Hepatocyte (in vitro differentiated cells): ENCODE measurements around the gene CREB1. TPM values are rescaled to one million over a fixed set of nuclear protein-coding genes. Genes with fewer than 3 reads are reported as not detected.

ENCODE experiments used
- DNase-seq: peaks from one replicate; pipeline ENCODE4 v3.0.0-alpha.2; 2016; ENCODE audit warnings: low spot score
- H2AFZ ChIP-seq: fragments of 200-600 bp; sonication (generic); 2 replicates; pipeline ENCODE4 v1.6.0; 2016; ENCODE audit warnings: antibody characterized with exemption, mild to moderate bottlenecking
- H3K27ac ChIP-seq: fragments of 200-600 bp; sonication (generic); 2 replicates; pipeline ENCODE4 v1.5.1; 2016; ENCODE audit warnings: mild to moderate bottlenecking
- H3K27me3 ChIP-seq: fragments of 200-600 bp; sonication (generic); 2 replicates; pipeline ENCODE4 v1.6.1; 2016
- H3K36me3 ChIP-seq: fragments of 200-600 bp; sonication (generic); replicated peaks from 2 replicates; pipeline ENCODE4 v1.5.1; 2016; ENCODE audit warnings: low read depth; ENCODE audit not compliant: insufficient read depth
- H3K4me1 ChIP-seq: fragments of 200-600 bp; sonication (generic); 2 replicates; pipeline ENCODE4 v1.5.1; 2016; ENCODE audit warnings: mild to moderate bottlenecking, moderate library complexity; ENCODE audit not compliant: insufficient read depth
- H3K4me2 ChIP-seq: fragments of 200-600 bp; sonication (generic); 2 replicates; pipeline ENCODE4 v1.6.0; 2016
- H3K4me3 ChIP-seq: fragments of 200-600 bp; sonication (generic); 2 replicates; pipeline ENCODE4 v1.5.1; 2016; ENCODE audit warnings: mild to moderate bottlenecking
- H3K79me2 ChIP-seq: fragments of 200-600 bp; sonication (generic); 2 replicates; pipeline ENCODE4 v1.6.0; 2017; ENCODE audit warnings: mild to moderate bottlenecking
- H3K9me2 ChIP-seq: fragments of 200-600 bp; sonication (generic); replicated peaks from 2 replicates; pipeline ENCODE4 v1.6.0; 2017; ENCODE audit warnings: mild to moderate bottlenecking; ENCODE audit not compliant: insufficient read depth
- H3K9me3 ChIP-seq: fragments of 200-600 bp; sonication (generic); 2 replicates; pipeline ENCODE4 v1.5.1; 2016; ENCODE audit warnings: low read depth, mild to moderate bottlenecking
- H4K20me1 ChIP-seq: fragments of 200-600 bp; sonication (generic); 2 replicates; pipeline ENCODE4 v1.6.0; 2016; ENCODE audit warnings: mild to moderate bottlenecking; ENCODE audit not compliant: insufficient read depth, poor library complexity, severe bottlenecking
- EZH2 ChIP-seq: fragments of 200-600 bp; sonication (generic); IDR thresholded peaks from 2 replicates; pipeline ENCODE4 v1.6.1; 2016; ENCODE audit warnings: antibody characterized with exemption, mild to moderate bottlenecking, borderline replicate concordance
- EZH2phosphoT487 ChIP-seq: fragments of 200-600 bp; sonication (generic); IDR thresholded peaks from one replicate; pipeline ENCODE4 v1.6.1; 2018; ENCODE audit warnings: antibody characterized with exemption, mild to moderate bottlenecking, low read depth, moderate library complexity; ENCODE audit not compliant: unreplicated experiment, severe bottlenecking
- WGBS: methylation state at CpG from one replicate; pipeline ENCODE4 v1.1.6; 2016; ENCODE audit warnings: low lambda C conversion rate; ENCODE audit errors: missing lambda C conversion rate; 5-methylcytosine and 5-hydroxymethylcytosine counted together
- polyA plus RNA-seq: library from polyadenylated mRNA; unstranded; fragments of >200 nt; fragmentation: Nextera tagmentation; extraction: Ambion mirVana; gene quantifications from 2 replicates; pipeline ENCODE4 v1.2.1, GENCODE V29; 2016
- total RNA-seq: library from RNA; depleted of rRNA; stranded (reverse); fragments of >200 nt; gene quantifications from 2 replicates; pipeline ENCODE4 v1.2.3, GENCODE V29; 2014
- TF ChIP-seq, protein P1 (sequence below): fragments of 200-600 bp; sonication (generic); IDR thresholded peaks from 2 replicates; pipeline ENCODE4 v1.5.1; 2016; ENCODE audit warnings: antibody characterized with exemption, mild to moderate bottlenecking; ENCODE audit not compliant: poor library complexity

The CREB1 gene
- total and polyA plus RNA-seq, 2 experiments from 2014 or later: 22.6 to 40.8 TPM

DNA sequence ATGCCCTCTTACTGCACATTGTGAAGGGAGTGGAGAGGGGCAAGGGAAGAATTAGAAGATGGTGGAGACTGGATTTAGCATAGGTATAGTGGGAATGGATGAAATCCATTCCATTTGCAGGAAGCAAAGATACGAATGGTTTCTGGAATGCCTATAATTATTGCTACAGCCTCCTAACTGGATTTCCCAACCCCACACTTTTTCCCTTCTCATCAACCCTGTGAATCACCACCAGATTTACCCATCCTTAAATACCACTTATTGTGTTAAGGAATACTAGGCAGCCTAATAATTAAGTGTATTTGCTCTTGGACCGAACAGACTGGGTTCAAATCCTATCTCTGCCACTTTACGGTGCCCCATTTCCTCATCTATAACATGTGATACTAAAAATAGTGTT lies 39.3 kb upstream of the CREB1 start:
- H2AFZ ChIP-seq: no peak overlapping the region
- no peak overlapping the region for H3K4me2 ChIP-seq
- H3K36me3 ChIP-seq: no peaks in the 10 kb centered on the region
- no peaks in the 10 kb centered on the region for H3K79me2 ChIP-seq
- TF ChIP-seq, protein P1, sequence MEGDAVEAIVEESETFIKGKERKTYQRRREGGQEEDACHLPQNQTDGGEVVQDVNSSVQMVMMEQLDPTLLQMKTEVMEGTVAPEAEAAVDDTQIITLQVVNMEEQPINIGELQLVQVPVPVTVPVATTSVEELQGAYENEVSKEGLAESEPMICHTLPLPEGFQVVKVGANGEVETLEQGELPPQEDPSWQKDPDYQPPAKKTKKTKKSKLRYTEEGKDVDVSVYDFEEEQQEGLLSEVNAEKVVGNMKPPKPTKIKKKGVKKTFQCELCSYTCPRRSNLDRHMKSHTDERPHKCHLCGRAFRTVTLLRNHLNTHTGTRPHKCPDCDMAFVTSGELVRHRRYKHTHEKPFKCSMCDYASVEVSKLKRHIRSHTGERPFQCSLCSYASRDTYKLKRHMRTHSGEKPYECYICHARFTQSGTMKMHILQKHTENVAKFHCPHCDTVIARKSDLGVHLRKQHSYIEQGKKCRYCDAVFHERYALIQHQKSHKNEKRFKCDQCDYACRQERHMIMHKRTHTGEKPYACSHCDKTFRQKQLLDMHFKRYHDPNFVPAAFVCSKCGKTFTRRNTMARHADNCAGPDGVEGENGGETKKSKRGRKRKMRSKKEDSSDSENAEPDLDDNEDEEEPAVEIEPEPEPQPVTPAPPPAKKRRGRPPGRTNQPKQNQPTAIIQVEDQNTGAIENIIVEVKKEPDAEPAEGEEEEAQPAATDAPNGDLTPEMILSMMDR: no peak
- TF ChIP-seq EZH2: no peak
- no peak for TF ChIP-seq EZH2phosphoT487
- no peaks in the 10 kb centered on the region for H3K9me3 ChIP-seq
- no peak for DNase-seq
- H3K27ac ChIP-seq: no peak overlapping the region
- H3K27me3 ChIP-seq: no peaks in the 10 kb centered on the region
- WGBS: 94% methylated on average over 3 of the region's 3 CpGs
- no peaks in the 10 kb centered on the region for H3K9me2 ChIP-seq
- H3K4me1 ChIP-seq: no peaks in the 10 kb centered on the region
- no peaks in the 10 kb centered on the region for H4K20me1 ChIP-seq
- H3K4me3 ChIP-seq: no peak overlapping the region

DNA sequence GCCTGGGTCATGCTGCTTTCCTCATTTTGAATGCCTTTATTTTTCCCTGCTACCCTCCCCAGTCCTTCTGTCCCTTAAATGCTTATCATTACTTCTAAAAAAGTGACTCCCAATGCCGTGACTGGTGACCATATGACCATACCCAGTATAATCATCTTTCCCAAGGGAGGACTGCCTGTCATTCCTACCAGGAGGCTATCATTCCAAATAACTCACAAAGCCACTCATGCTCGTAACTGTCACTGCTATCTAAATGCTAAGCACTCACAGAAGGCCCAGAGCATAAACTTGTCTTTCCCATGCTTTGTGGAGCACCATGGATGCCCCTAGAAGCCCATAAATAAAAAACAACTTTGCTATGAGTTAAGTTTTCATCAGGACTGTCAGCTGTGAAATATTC lies 38.7 kb upstream of the CREB1 start:
- no peaks in the 10 kb centered on the region for H3K36me3 ChIP-seq
- no peak overlapping the region for H3K27ac ChIP-seq
- H4K20me1 ChIP-seq: no peaks in the 10 kb centered on the region
- no peaks in the 10 kb centered on the region for H3K4me1 ChIP-seq
- H2AFZ ChIP-seq: no peak overlapping the region
- WGBS: 42% methylated on average over 2 of the region's 2 CpGs
- no peak overlapping the region for H3K4me2 ChIP-seq
- no peaks in the 10 kb centered on the region for H3K9me2 ChIP-seq
- TF ChIP-seq EZH2 (no peak), EZH2phosphoT487 (no peak)
- TF ChIP-seq, protein P1: no peak
- H3K4me3 ChIP-seq: no peak overlapping the region
- no peaks in the 10 kb centered on the region for H3K27me3 ChIP-seq
- H3K9me3 ChIP-seq: no peaks in the 10 kb centered on the region
- no peaks in the 10 kb centered on the region for H3K79me2 ChIP-seq
- no peak for DNase-seq

DNA sequence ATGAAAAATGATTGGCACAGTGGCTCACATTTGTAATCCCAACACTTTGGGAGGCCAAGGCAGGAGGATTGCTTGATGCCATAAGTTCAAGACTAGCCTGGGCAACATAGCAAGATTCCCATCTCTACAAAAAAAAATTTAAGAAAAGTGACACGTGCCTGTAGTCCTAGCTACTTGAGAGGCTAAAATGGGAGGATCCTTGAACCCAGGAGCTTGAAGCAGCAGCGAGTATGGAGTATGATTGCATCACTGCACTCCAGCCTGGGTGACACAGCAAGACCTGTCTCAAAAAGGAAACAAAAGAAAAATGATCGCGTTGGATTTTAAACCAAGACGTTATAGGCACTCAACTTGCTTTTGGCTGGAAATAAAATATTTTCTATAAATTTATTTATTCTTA lies 37.8 kb upstream of the CREB1 start:
- H3K4me2 ChIP-seq: no peak overlapping the region
- 92% methylated on average over 5 of the region's 5 CpGs for WGBS

More for the DNA sequence above, 37.8 kb upstream of the CREB1 start:
- H3K79me2 ChIP-seq: no peaks in the 10 kb centered on the region
- no peaks in the 10 kb centered on the region for H4K20me1 ChIP-seq
- TF ChIP-seq, protein P1: no peak
- TF ChIP-seq EZH2phosphoT487 (no peak), EZH2 (no peak)
- H3K4me1 ChIP-seq: no peaks in the 10 kb centered on the region
- no peaks in the 10 kb centered on the region for H3K9me3 ChIP-seq
- no peak overlapping the region for H3K4me3 ChIP-seq
- no peaks in the 10 kb centered on the region for H3K9me2 ChIP-seq
- H3K27me3 ChIP-seq: no peaks in the 10 kb centered on the region
- H2AFZ ChIP-seq: no peak overlapping the region
- H3K27ac ChIP-seq: no peak overlapping the region
- no peak for DNase-seq
- H3K36me3 ChIP-seq: no peaks in the 10 kb centered on the region
